Coronary artery (tissue), 2 donors: Measurements from ENCODE around the gene GEMIN5.

Experiments used
- DNase-seq: peaks from one replicate; pipeline ENCODE4 v3.0.0-alpha.2; 2017; ENCODE audit warnings: low spot score
- H3K27ac ChIP-seq, 2 donors: fragments of 200-600 bp; sonication (generic); one replicate each; pipeline ENCODE4 v1.5.1; 2016 to 2019
- H3K4me3 ChIP-seq: fragments of 200-600 bp; sonication (generic); 2 replicates; pipeline ENCODE4 v1.5.1; 2016; ENCODE audit warnings: mild to moderate bottlenecking, moderate library complexity
- CTCF ChIP-seq: fragments of 200-600 bp; sonication (generic); IDR thresholded peaks from one replicate; pipeline ENCODE4 v1.5.1; 2019; ENCODE audit warnings: antibody characterized with exemption

GEMIN5 gene

GRCh38 chr5:154970759-154971158 lies 32.7 kb upstream of the GEMIN5 start:
- Histone ChIP-seq H3K4me3 (no peak overlapping the region), H3K27ac (no peak overlapping the region)
- no peak for DNase-seq
- TF ChIP-seq CTCF: no peak

- Histone ChIP-seq H3K4me3 (no peak overlapping the region), H3K27ac (no peak overlapping the region)
- TF ChIP-seq CTCF: no peak
- no peak for DNase-seq
Measured at GRCh38 chr5:154968953-154969352, 30.9 kb upstream of the GEMIN5 start.

GRCh38 chr5:154967421-154968024 lies 29.5 kb upstream of the GEMIN5 start:
- TF ChIP-seq CTCF: no peak
- DNase-seq: no peak
- H3K4me3 ChIP-seq: no peak overlapping the region
- H3K27ac ChIP-seq: no peak overlapping the region

- H3K27ac ChIP-seq: no peak overlapping the region
- H3K4me3 ChIP-seq: no peak overlapping the region
- DNase-seq: no peak
- no peak for TF ChIP-seq CTCF
Measured at GRCh38 chr5:154966874-154967273, 28.9 kb upstream of the GEMIN5 start.

- TF ChIP-seq CTCF: no peak
- Histone ChIP-seq H3K27ac (no peak overlapping the region), H3K4me3 (no peak overlapping the region)
- DNase-seq: no peak
Measured at GRCh38 chr5:154966081-154966841, 28.2 kb upstream of the GEMIN5 start.

GRCh38 chr5:154962494-154962893 lies 24.5 kb upstream of the GEMIN5 start:
- Histone ChIP-seq H3K4me3 (no peak overlapping the region), H3K27ac (no peak overlapping the region)
- no peak for TF ChIP-seq CTCF
- no peak for DNase-seq

GRCh38 chr5:154956712-154957111 lies 18.7 kb upstream of the GEMIN5 start:
- no peak overlapping the region for H3K4me3 ChIP-seq

More at GRCh38 chr5:154956712-154957111, 18.7 kb upstream of the GEMIN5 start:
- no peak overlapping the region for H3K27ac ChIP-seq
- no peak for TF ChIP-seq CTCF
- no peak for DNase-seq
